Testis (tissue), 3 donors: ENCODE data around the gene EPB41L4A. TPM values are rescaled to one million over a fixed set of nuclear protein-coding genes. Genes with fewer than 3 reads are reported as not detected.

ENCODE experiments used
- DNase-seq: peaks from one replicate; pipeline ENCODE4 v3.0.0-alpha.2; 2019
- H3K27ac ChIP-seq, 2 donors: fragments of 200-600 bp; sonication (generic); one replicate each; pipeline ENCODE4 v1.5.1; 2019
- H3K27me3 ChIP-seq: fragments of 200-600 bp; sonication (generic); one replicate; pipeline ENCODE4 v1.5.1; 2019
- H3K36me3 ChIP-seq: fragments of 200-600 bp; sonication (generic); one replicate; pipeline ENCODE4 v1.5.1; 2017; ENCODE audit warnings: low read depth; ENCODE audit errors: missing control alignments
- H3K4me1 ChIP-seq: fragments of 200-600 bp; sonication (generic); one replicate; pipeline ENCODE4 v1.5.1; 2019
- H3K4me3 ChIP-seq, 2 donors: fragments of 200-600 bp; sonication (generic); one replicate each; pipeline ENCODE4 v1.5.1; 2017 to 2019
- H3K9me3 ChIP-seq: fragments of 200-600 bp; sonication (generic); one replicate; pipeline ENCODE4 v1.5.1; 2017
- POLR2A ChIP-seq: fragments of 450-650 bp; IDR thresholded peaks from one replicate; pipeline ENCODE4 v1.6.1; 2017; ENCODE audit warnings: antibody characterized with exemption, mild to moderate bottlenecking, moderate library complexity
- WGBS, 2 donors: methylation state at CpG; one replicate each; pipeline ENCODE4 v1.1.5; 2018; 5-methylcytosine and 5-hydroxymethylcytosine counted together
- intact Hi-C: fragments of 100-400 bp; cut with DNase I; formaldehyde crosslinking; loops from one replicate; pipeline ENCODE4 v1.15.1; 2023; ENCODE audit warnings: low total_unique reads
- polyA plus RNA-seq: library from polyadenylated mRNA; stranded (reverse); fragments of 350-450 nt; fragmentation: Illumina TruSeq; extraction: RNeasy Lipid Tissue Mini Kit (QIAGEN cat#74804); gene quantifications from one replicate; pipeline ENCODE4 v1.2.3, GENCODE V29; 2014; ENCODE audit warnings: low read depth, low replicate concordance; ENCODE audit not compliant: insufficient read depth
- total RNA-seq, 2 donors: library from RNA; depleted of rRNA; stranded (reverse); fragments of >200 nt; gene quantifications; one replicate each; pipeline ENCODE4 v1.2.3, GENCODE V29; 2016
- TF ChIP-seq, protein P1 (sequence below), 3 experiments: fragments of 450-650 bp in 2 of 3; fragments of 200-600 bp in 1 of 3; sonication (generic) in 1 of 3; IDR thresholded peaks; one replicate each; pipeline ENCODE4 v1.5.1; 2016 to 2019; ENCODE audit warnings: antibody characterized with exemption in 3 of 3, mild to moderate bottlenecking in 2 of 3, moderate library complexity in 1 of 3

Gene EPB41L4A
- total and polyA plus RNA-seq, 3 donors from 2014 or later: 9.0 to 23.9 (median 13.3) TPM

DNA sequence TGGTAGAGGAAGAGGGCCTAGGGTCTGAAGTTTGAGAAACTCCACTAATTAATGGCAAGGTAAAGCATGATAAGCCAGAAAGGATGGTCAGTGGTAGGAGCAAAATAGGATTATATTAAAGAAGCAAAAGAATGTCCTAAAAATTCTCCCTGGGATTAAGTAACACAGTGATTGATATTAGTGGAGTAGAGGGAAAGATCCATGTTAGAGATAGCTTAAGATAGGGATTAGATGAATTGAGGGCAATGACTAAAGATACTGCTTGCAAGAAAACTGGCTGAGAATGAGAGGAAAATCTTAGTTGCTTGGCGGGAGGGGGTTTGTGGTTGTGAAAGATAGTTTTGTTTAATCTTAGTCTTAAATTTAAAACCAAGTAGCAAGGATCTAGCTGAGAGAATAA, 255.6 kb downstream of the EPB41L4A start:
- no peaks in the 10 kb centered on the region for H3K9me3 ChIP-seq
- H3K4me3 ChIP-seq: no peak overlapping the region
- H3K4me1 ChIP-seq: peaks cover 9% of the 10 kb centered on the region
- H3K27me3 ChIP-seq: no peaks in the 10 kb centered on the region
- no peak overlapping the region for H3K27ac ChIP-seq
- intact Hi-C loops: no loop called here
- no peak for TF ChIP-seq POLR2A
- TF ChIP-seq, protein P1, sequence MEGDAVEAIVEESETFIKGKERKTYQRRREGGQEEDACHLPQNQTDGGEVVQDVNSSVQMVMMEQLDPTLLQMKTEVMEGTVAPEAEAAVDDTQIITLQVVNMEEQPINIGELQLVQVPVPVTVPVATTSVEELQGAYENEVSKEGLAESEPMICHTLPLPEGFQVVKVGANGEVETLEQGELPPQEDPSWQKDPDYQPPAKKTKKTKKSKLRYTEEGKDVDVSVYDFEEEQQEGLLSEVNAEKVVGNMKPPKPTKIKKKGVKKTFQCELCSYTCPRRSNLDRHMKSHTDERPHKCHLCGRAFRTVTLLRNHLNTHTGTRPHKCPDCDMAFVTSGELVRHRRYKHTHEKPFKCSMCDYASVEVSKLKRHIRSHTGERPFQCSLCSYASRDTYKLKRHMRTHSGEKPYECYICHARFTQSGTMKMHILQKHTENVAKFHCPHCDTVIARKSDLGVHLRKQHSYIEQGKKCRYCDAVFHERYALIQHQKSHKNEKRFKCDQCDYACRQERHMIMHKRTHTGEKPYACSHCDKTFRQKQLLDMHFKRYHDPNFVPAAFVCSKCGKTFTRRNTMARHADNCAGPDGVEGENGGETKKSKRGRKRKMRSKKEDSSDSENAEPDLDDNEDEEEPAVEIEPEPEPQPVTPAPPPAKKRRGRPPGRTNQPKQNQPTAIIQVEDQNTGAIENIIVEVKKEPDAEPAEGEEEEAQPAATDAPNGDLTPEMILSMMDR (IDR thresholded peaks at IDR 0.05): no peak
- H3K36me3 ChIP-seq: no peaks in the 10 kb centered on the region
- DNase-seq: no peak
- 90 to 100% methylated on average over 1 of the region's 1 CpG for whole genome bisulfite sequencing, 2 donors

DNA sequence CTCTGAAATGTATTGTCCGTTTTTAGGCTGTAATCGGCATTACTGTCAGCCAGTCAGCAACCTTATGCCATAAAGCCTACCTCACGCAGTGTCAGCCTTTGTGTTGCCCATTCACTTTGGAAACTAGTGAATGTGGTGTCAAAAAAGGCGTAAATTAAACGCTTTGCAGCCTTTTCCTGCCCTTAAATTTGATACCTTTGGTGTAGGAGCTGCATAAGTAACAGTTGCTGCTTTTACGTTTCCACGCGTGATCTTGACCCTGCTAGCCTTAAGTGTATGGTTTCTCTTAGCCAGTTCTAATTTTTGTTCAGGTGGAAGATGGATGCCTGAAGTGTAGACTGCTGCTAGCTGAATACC, 257.7 kb downstream of the EPB41L4A start:
- Histone ChIP-seq H3K9me3 (no peaks in the 10 kb centered on the region), H3K4me1 (peaks cover 9% of the 10 kb centered on the region), H3K27me3 (no peaks in the 10 kb centered on the region), H3K27ac (peak overlapping the region; percentile 83 to 84), H3K36me3 (no peaks in the 10 kb centered on the region), H3K4me3 (peak overlapping the region; percentile 64 to 98)
- 4 to 7% methylated on average over 8 of the region's 8 CpGs for WGBS, 2 donors
- intact Hi-C loops: no loop called here
- DNase-seq: no peak
- TF ChIP-seq, protein P1 (IDR thresholded peaks at IDR 0.05): no peak

DNA sequence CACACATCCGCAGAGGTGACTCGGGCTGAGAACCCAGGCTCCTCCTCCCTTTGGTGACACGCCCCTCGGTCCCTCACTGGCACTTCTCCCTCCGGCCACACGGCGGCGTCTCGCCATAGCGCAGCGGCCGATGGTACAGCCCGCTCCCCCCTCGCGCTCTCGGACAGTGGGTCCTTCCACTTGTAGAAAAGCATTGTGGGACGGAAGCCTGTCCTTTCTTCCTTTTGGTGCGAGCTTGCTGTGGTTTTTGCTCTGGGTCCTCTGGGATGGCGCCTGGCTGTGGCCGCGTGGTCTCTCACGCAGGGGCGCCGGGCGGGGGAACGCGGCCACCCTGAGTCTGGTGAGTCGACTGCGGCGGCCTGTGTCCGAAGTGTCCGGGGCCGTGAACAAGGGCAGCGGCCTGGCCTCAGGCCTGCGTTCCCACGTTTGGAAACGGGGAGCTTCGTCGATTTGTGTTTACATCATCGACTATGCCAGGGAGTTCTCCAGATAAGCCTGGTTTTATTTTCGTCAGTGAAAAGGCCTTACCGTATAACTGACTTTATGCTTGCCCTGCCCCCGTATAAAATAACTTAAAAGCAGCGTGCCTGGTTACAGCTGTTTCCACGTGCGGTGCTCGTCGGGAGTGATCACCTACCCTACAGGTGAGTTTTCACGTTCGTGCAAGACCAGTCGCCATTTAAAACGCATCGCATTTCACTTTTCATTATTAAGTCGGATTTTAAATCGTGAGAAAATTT, 258.3 kb downstream of the EPB41L4A start:
- Histone ChIP-seq H3K4me1 (peaks cover 9% of the 10 kb centered on the region), H3K9me3 (no peaks in the 10 kb centered on the region), H3K36me3 (no peaks in the 10 kb centered on the region), H3K4me3 (peak overlapping the region; percentile 64 to 98), H3K27me3 (no peaks in the 10 kb centered on the region), H3K27ac (peak overlapping the region; percentile 83 to 84)
- intact Hi-C loops: no loop called here
- TF ChIP-seq, protein P1 (IDR thresholded peaks at IDR 0.05): peak; percentile 89 to 99 (median 95)
- TF ChIP-seq POLR2A: peak; percentile 22
- DNase-seq: peak; percentile 93
- WGBS, 2 donors: 0 to 2% methylated on average over 21 to 55 of the region's 55 CpGs

DNA sequence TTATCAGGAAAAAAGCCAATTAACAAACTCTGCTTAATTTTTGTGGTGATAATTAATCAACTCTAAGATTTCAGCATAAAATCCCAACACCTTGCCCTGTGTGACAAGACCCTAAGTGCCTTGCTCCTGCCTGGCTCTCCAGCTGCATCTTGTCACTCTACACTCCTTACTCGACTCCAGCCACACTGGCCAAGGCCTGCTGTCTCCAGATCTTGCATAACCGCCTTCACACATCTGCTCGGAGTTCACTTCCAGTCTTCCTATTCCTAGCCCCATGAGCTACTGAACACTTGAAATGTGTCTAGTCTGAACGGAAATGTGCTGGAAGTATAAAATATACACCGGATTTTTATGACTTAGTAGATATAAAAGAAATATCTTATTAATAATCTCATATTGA, 259.6 kb downstream of the EPB41L4A start:
- TF ChIP-seq, protein P1 (IDR thresholded peaks at IDR 0.05): no peak
- TF ChIP-seq POLR2A: no peak
- H3K36me3 ChIP-seq: no peaks in the 10 kb centered on the region
- no peak for DNase-seq
- WGBS, 2 donors: 54 to 56% methylated on average over 5 of the region's 5 CpGs
- intact Hi-C loops: no loop called here
- H3K27me3 ChIP-seq: no peaks in the 10 kb centered on the region
- peaks cover 9% of the 10 kb centered on the region for H3K4me1 ChIP-seq
- H3K27ac ChIP-seq: no peak overlapping the region
- no peak overlapping the region for H3K4me3 ChIP-seq
- H3K9me3 ChIP-seq: no peaks in the 10 kb centered on the region

DNA sequence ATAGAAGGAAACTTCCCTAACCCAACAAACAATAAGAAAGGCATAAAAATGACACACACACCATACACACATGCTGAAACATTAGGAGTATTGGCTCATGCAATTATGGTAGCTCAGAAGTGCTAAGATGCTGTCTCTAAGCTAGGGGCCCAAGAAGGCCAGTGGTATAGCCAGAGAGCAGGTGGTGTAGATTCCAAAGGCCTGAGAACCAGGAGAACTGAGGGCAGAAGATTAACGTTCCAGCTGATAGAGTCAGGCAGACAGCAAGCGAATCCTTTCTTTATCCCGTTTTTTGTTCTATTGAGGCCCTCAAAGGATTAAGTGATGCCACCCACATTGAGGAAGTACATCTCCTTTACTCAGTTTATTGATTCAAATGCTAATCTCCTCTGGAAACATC, 262.9 kb downstream of the EPB41L4A start:
- no peak for DNase-seq
- WGBS, 2 donors: 73 to 80% methylated on average over 3 of the region's 3 CpGs
- H3K4me3 ChIP-seq: no peak overlapping the region
- H3K27ac ChIP-seq: no peak overlapping the region
- peaks cover under 1% of the 10 kb centered on the region for H3K4me1 ChIP-seq
- H3K9me3 ChIP-seq: no peaks in the 10 kb centered on the region
- H3K27me3 ChIP-seq: no peaks in the 10 kb centered on the region
- TF ChIP-seq, protein P1 (IDR thresholded peaks at IDR 0.05): no peak
- TF ChIP-seq POLR2A: no peak
- no peaks in the 10 kb centered on the region for H3K36me3 ChIP-seq
- intact Hi-C loops: no loop called here
